ENCODE data around the gene FNDC3A.
A peak's percentile ranks its signal among the peaks of the same experiment; 100 is the strongest.

Gene FNDC3A

DNA sequence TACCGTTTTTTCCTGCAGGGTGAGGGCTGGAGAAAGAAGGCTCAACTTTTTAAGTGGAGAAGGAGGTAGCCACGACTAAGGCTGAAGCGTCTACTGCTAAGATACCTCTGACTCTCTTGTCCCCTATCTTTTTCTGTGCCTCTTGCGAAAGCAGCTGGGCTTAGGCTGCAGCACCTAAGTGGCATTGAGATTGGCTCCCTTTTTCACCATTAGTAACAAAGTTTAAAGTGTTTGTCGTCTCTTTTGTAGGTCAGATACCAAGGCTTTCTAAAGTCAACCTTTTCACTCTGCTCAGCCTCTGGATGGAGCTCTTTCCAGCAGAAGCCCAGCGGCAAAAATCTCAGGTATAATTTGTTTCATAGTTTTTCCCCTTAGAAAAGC lies 272.9 kb downstream of the FNDC3A start:
- Histone ChIP-seq H4K8ac (ENCODE audit: low read depth, low read length) (no peak overlapping the region), H3K9ac (ENCODE audit: low read depth, low read length, poor library complexity) (peak overlapping the region; percentile 40), H2AK5ac (ENCODE audit: low read depth, low read length) (no peak overlapping the region), H3K4me1 (ENCODE audit: control insufficient read depth in 2 of 2, insufficient read depth in 1 of 2, low read depth in 1 of 2, low read length in 2 of 2) (no peaks in the 10 kb centered on the region), H2AFZ (ENCODE audit: low read length) (peak overlapping the region; percentile 92), H3K4ac (ENCODE audit: low read length) (no peak overlapping the region), H3K27ac (replicated peaks; ENCODE audit: low read length) (no peak overlapping the region), H3K23ac (ENCODE audit: low read depth, low read length, poor library complexity) (no peak overlapping the region), H3K9me3 (replicated peaks in 1 of 2; ENCODE audit: control insufficient read depth in 2 of 2, insufficient read depth in 1 of 2, low read depth in 1 of 2, low read length in 2 of 2) (no peaks in the 10 kb centered on the region), H2BK15ac (ENCODE audit: low read length) (no peak overlapping the region), H3K18ac (ENCODE audit: low read length) (no peak overlapping the region), H2BK5ac (ENCODE audit: low read length) (no peak overlapping the region), H3K14ac (ENCODE audit: low read length) (no peak overlapping the region), H3K4me2 (ENCODE audit: insufficient read depth, low read length, poor library complexity, severe bottlenecking) (peak overlapping the region; percentile 64), H3K27me3 (ENCODE audit: control insufficient read depth in 3 of 3, insufficient read depth in 3 of 3, low read depth in 1 of 3, low read length in 3 of 3) (no peaks in the 10 kb centered on the region), H2BK12ac (ENCODE audit: low read length) (no peak overlapping the region), H3K79me1 (ENCODE audit: low read depth, low read length) (no peaks in the 10 kb centered on the region), H2BK120ac (ENCODE audit: low read depth, low read length) (no peak overlapping the region), H3K4me3 (ENCODE audit: low read length in 2 of 2) (peak overlapping the region; percentile 74 to 94), H4K91ac (ENCODE audit: low read depth, low read length, poor library complexity) (no peak overlapping the region), H3K36me3 (replicated peaks in 1 of 2; ENCODE audit: control insufficient read depth in 2 of 2, insufficient read depth in 2 of 2, low read length in 2 of 2) (peaks cover 0 to 4% of the 10 kb centered on the region in 2 donors)
- no CpG with 5 or more reads among the region's 6 CpGs for WGBS, 2 donors (ENCODE audit: extremely low coverage in 2 of 2, insufficient read length in 2 of 2, insufficient replicate concordance in 1 of 2)
- no peak for DNase-seq (ENCODE audit: low spot score)

DNA sequence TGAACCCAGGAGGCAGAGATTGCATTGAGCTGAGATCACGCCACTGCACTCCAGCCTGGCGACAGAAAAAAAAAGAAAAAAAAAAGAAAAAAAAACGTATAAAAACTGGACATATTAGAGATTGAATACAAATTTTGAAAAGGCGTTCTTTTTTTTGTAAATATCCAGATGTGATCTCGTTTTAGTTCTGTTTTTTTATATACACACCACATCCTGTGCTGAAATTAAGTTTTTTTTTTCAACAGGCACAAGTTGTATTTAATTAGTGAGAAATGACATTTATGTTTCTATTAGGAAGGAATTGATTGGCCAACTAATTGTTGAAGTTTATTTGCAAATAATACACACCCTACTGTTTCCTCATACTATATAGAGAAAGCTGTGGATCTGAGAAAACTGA lies 275.6 kb downstream of the FNDC3A start:
- H2BK120ac ChIP-seq (ENCODE audit: low read depth, low read length), result no peak overlapping the region
- no peak overlapping the region for H3K4me3 ChIP-seq (ENCODE audit: low read length in 2 of 2)
- H2AK5ac ChIP-seq (ENCODE audit: low read depth, low read length), result no peak overlapping the region
- no peak overlapping the region for H4K91ac ChIP-seq (ENCODE audit: low read depth, low read length, poor library complexity)
- no peak overlapping the region for H3K14ac ChIP-seq (ENCODE audit: low read length)
- no peaks in the 10 kb centered on the region for H3K4me1 ChIP-seq (ENCODE audit: control insufficient read depth in 2 of 2, insufficient read depth in 1 of 2, low read depth in 1 of 2, low read length in 2 of 2)
- no peak overlapping the region for H3K4ac ChIP-seq (ENCODE audit: low read length)
- no peak overlapping the region for H3K18ac ChIP-seq (ENCODE audit: low read length)
- H3K9ac ChIP-seq (ENCODE audit: low read depth, low read length, poor library complexity), result no peak overlapping the region
- H2AFZ ChIP-seq (ENCODE audit: low read length), result no peak overlapping the region
- H3K36me3 ChIP-seq (replicated peaks in 1 of 2; ENCODE audit: control insufficient read depth in 2 of 2, insufficient read depth in 2 of 2, low read length in 2 of 2), result peaks cover 7 to 13% of the 10 kb centered on the region in 2 donors
- no peak overlapping the region for H3K23ac ChIP-seq (ENCODE audit: low read depth, low read length, poor library complexity)
- no peak overlapping the region for H3K4me2 ChIP-seq (ENCODE audit: insufficient read depth, low read length, poor library complexity, severe bottlenecking)
- H3K9me3 ChIP-seq (replicated peaks in 1 of 2; ENCODE audit: control insufficient read depth in 2 of 2, insufficient read depth in 1 of 2, low read depth in 1 of 2, low read length in 2 of 2), result no peaks in the 10 kb centered on the region
- DNase-seq (ENCODE audit: low spot score), result no peak
- H3K79me1 ChIP-seq (ENCODE audit: low read depth, low read length), result no peaks in the 10 kb centered on the region
- WGBS, 2 donors (ENCODE audit: extremely low coverage in 2 of 2, insufficient read length in 2 of 2, insufficient replicate concordance in 1 of 2), result no CpG with 5 or more reads among the region's 5 CpGs
- H2BK12ac ChIP-seq (ENCODE audit: low read length), result no peak overlapping the region
- H2BK15ac ChIP-seq (ENCODE audit: low read length), result no peak overlapping the region
- no peak overlapping the region for H2BK5ac ChIP-seq (ENCODE audit: low read length)
- no peaks in the 10 kb centered on the region for H3K27me3 ChIP-seq (ENCODE audit: control insufficient read depth in 3 of 3, insufficient read depth in 3 of 3, low read depth in 1 of 3, low read length in 3 of 3)
- no peak overlapping the region for H4K8ac ChIP-seq (ENCODE audit: low read depth, low read length)
- no peak overlapping the region for H3K27ac ChIP-seq (replicated peaks; ENCODE audit: low read length)

DNA sequence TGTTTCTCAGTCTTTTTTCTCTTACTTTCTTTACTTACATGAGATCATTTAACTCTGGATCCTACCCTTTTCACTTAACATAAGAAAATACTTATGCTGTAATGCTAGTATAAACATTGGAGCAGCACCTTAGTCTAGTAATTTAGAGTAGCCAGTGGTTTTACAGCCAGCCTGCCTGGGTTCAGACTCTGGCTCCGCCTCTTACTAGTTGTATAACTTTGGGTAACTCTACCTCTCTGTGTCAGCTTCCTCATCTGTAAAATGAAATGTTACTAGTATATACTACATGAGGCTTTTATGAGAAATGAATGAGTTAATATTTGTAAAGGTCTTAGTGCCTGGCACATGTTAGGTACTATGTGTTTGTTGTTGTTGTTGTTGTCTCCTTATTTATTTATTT lies 277.6 kb downstream of the FNDC3A start:
- Histone ChIP-seq H3K9me3 (replicated peaks in 1 of 2; ENCODE audit: control insufficient read depth in 2 of 2, insufficient read depth in 1 of 2, low read depth in 1 of 2, low read length in 2 of 2) (no peaks in the 10 kb centered on the region), H3K27ac (replicated peaks; ENCODE audit: low read length) (no peak overlapping the region), H3K18ac (ENCODE audit: low read length) (no peak overlapping the region), H3K4me1 (ENCODE audit: control insufficient read depth in 2 of 2, insufficient read depth in 1 of 2, low read depth in 1 of 2, low read length in 2 of 2) (no peaks in the 10 kb centered on the region), H3K27me3 (ENCODE audit: control insufficient read depth in 3 of 3, insufficient read depth in 3 of 3, low read depth in 1 of 3, low read length in 3 of 3) (no peaks in the 10 kb centered on the region), H3K14ac (ENCODE audit: low read length) (no peak overlapping the region), H3K9ac (ENCODE audit: low read depth, low read length, poor library complexity) (no peak overlapping the region), H2BK12ac (ENCODE audit: low read length) (no peak overlapping the region), H3K4ac (ENCODE audit: low read length) (no peak overlapping the region), H4K8ac (ENCODE audit: low read depth, low read length) (no peak overlapping the region), H2AFZ (ENCODE audit: low read length) (no peak overlapping the region), H4K91ac (ENCODE audit: low read depth, low read length, poor library complexity) (no peak overlapping the region), H3K23ac (ENCODE audit: low read depth, low read length, poor library complexity) (no peak overlapping the region), H2AK5ac (ENCODE audit: low read depth, low read length) (no peak overlapping the region), H3K79me1 (ENCODE audit: low read depth, low read length) (no peaks in the 10 kb centered on the region), H2BK15ac (ENCODE audit: low read length) (no peak overlapping the region), H3K4me2 (ENCODE audit: insufficient read depth, low read length, poor library complexity, severe bottlenecking) (no peak overlapping the region), H2BK5ac (ENCODE audit: low read length) (no peak overlapping the region), H3K4me3 (ENCODE audit: low read length in 2 of 2) (no peak overlapping the region), H3K36me3 (replicated peaks in 1 of 2; ENCODE audit: control insufficient read depth in 2 of 2, insufficient read depth in 2 of 2, low read length in 2 of 2) (peaks cover 7 to 16% of the 10 kb centered on the region in 2 donors), H2BK120ac (ENCODE audit: low read depth, low read length) (no peak overlapping the region)
- WGBS, 2 donors (ENCODE audit: extremely low coverage in 2 of 2, insufficient read length in 2 of 2, insufficient replicate concordance in 1 of 2), result no CpG with 5 or more reads among the region's 1 CpG
- no peak for DNase-seq (ENCODE audit: low spot score)

DNA sequence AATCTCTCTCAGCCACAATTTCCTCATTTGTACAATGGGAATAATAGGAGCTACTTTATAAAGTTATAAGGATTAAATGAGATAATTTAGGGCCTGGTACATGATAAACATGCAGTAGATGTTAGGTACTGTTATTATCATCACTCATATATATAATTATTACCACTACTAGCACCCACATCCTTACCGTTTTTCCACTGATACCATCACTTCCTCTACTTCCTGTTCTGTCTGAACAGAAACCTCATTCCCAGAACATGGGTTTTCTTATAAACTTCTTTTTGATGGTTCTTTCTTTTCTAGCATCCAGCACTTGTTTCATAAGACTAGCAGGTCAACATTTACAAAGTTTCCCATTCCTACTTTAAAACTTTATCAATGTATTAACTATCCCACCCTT lies 278.3 kb downstream of the FNDC3A start:
- H2BK15ac ChIP-seq (ENCODE audit: low read length), result no peak overlapping the region
- no peak overlapping the region for H4K91ac ChIP-seq (ENCODE audit: low read depth, low read length, poor library complexity)
- no peak overlapping the region for H3K27ac ChIP-seq (replicated peaks; ENCODE audit: low read length)
- H3K79me1 ChIP-seq (ENCODE audit: low read depth, low read length), result no peaks in the 10 kb centered on the region
- no peak overlapping the region for H2BK120ac ChIP-seq (ENCODE audit: low read depth, low read length)
- H3K4me1 ChIP-seq (ENCODE audit: control insufficient read depth in 2 of 2, insufficient read depth in 1 of 2, low read depth in 1 of 2, low read length in 2 of 2), result no peaks in the 10 kb centered on the region
- H3K36me3 ChIP-seq (replicated peaks in 1 of 2; ENCODE audit: control insufficient read depth in 2 of 2, insufficient read depth in 2 of 2, low read length in 2 of 2), result peaks cover 7 to 16% of the 10 kb centered on the region in 2 donors
- no peaks in the 10 kb centered on the region for H3K9me3 ChIP-seq (replicated peaks in 1 of 2; ENCODE audit: control insufficient read depth in 2 of 2, insufficient read depth in 1 of 2, low read depth in 1 of 2, low read length in 2 of 2)
- WGBS, 2 donors (ENCODE audit: extremely low coverage in 2 of 2, insufficient read length in 2 of 2, insufficient replicate concordance in 1 of 2), result no CpG with 5 or more reads among the region's 1 CpG
- H3K27me3 ChIP-seq (ENCODE audit: control insufficient read depth in 3 of 3, insufficient read depth in 3 of 3, low read depth in 1 of 3, low read length in 3 of 3), result no peaks in the 10 kb centered on the region
- DNase-seq (ENCODE audit: low spot score), result no peak
- H3K9ac ChIP-seq (ENCODE audit: low read depth, low read length, poor library complexity), result no peak overlapping the region
- H2AFZ ChIP-seq (ENCODE audit: low read length), result no peak overlapping the region
- H3K4ac ChIP-seq (ENCODE audit: low read length), result no peak overlapping the region
- H2BK5ac ChIP-seq (ENCODE audit: low read length), result no peak overlapping the region
- no peak overlapping the region for H3K18ac ChIP-seq (ENCODE audit: low read length)
- no peak overlapping the region for H4K8ac ChIP-seq (ENCODE audit: low read depth, low read length)
- H3K4me3 ChIP-seq (ENCODE audit: low read length in 2 of 2), result no peak overlapping the region
- H2AK5ac ChIP-seq (ENCODE audit: low read depth, low read length), result no peak overlapping the region
- no peak overlapping the region for H3K23ac ChIP-seq (ENCODE audit: low read depth, low read length, poor library complexity)
- H3K4me2 ChIP-seq (ENCODE audit: insufficient read depth, low read length, poor library complexity, severe bottlenecking), result no peak overlapping the region
- no peak overlapping the region for H2BK12ac ChIP-seq (ENCODE audit: low read length)
- H3K14ac ChIP-seq (ENCODE audit: low read length), result no peak overlapping the region
